CD14-positive monocyte (primary cell): ENCODE measurements around the gene MYL12B. TPM values are rescaled to one million over a fixed set of nuclear protein-coding genes. Genes with fewer than 3 reads are reported as not detected.

Source experiments
- DNase-seq, 3 donors: peaks; one replicate each; pipeline ENCODE4 v3.0.0-alpha.2; 2011 to 2022
- H2AFZ ChIP-seq: 2 replicates; pipeline ENCODE4 v1.6.0; 2012; ENCODE audit warnings: mild to moderate bottlenecking, low read depth, low read length, inconsistent platforms; ENCODE audit not compliant: insufficient read depth, poor library complexity, severe bottlenecking
- H3K27ac ChIP-seq, 2 donors: 1 replicate in 1 of 2; 2 replicates in 1 of 2; pipeline ENCODE4 v1.5.1; 2012 to 2013; ENCODE audit warnings: low read length in 2 of 2, control low read depth in 1 of 2, inconsistent platforms in 1 of 2, low read depth in 1 of 2, mild to moderate bottlenecking in 1 of 2
- H3K27me3 ChIP-seq, 2 donors: one replicate each; pipeline versions ENCODE4 v1.6.0 to v1.6.1; 2011 to 2013; ENCODE audit warnings: low read length in 2 of 2; ENCODE audit not compliant: control insufficient read depth in 2 of 2, insufficient read depth in 2 of 2
- H3K36me3 ChIP-seq, 2 donors: replicated peaks in 1 of 2; 1 replicate in 1 of 2; 2 replicates in 1 of 2; pipeline versions ENCODE4 v1.5.1 to v1.6.1; 2012 to 2013; ENCODE audit warnings: low read length in 2 of 2, control low read depth in 1 of 2, inconsistent platforms in 1 of 2, mild to moderate bottlenecking in 1 of 2; ENCODE audit not compliant: insufficient read depth in 2 of 2, control insufficient read depth in 1 of 2
- H3K4me1 ChIP-seq, 2 donors: 1 replicate in 1 of 2; 2 replicates in 1 of 2; pipeline versions ENCODE4 v1.5.1 to v1.6.1; 2012 to 2013; ENCODE audit warnings: low read length in 2 of 2, control low read depth in 1 of 2, inconsistent platforms in 1 of 2, mild to moderate bottlenecking in 1 of 2, moderate library complexity in 1 of 2; ENCODE audit not compliant: insufficient read depth in 2 of 2, control insufficient read depth in 1 of 2
- H3K4me2 ChIP-seq: replicated peaks from 2 replicates; pipeline ENCODE3; 2012; ENCODE audit warnings: low read length, moderate library complexity, mild to moderate bottlenecking; ENCODE audit not compliant: poor library complexity, severe bottlenecking; ENCODE audit errors: extremely low read depth
- H3K4me3 ChIP-seq, 3 experiments: fragments of 200-600 bp in 1 of 3; sonication (generic) in 1 of 3; replicated peaks in 1 of 3; 1 replicate in 2 of 3; 2 replicates in 1 of 3; pipeline ENCODE4 v1.5.1; 2011 to 2013; ENCODE audit warnings: low read length in 3 of 3, mild to moderate bottlenecking in 3 of 3, control low read depth in 2 of 3, low read depth in 2 of 3, inconsistent platforms in 1 of 3, moderate library complexity in 1 of 3
- H3K79me2 ChIP-seq: 2 replicates; pipeline ENCODE4 v1.6.0; 2012; ENCODE audit warnings: mild to moderate bottlenecking, control low read depth, inconsistent platforms, low read length, moderate library complexity; ENCODE audit not compliant: insufficient read depth
- H3K9ac ChIP-seq: 2 replicates; pipeline ENCODE4 v1.6.0; 2017; ENCODE audit warnings: low read length, mild to moderate bottlenecking; ENCODE audit not compliant: insufficient read depth, poor library complexity, severe bottlenecking
- H3K9me3 ChIP-seq, 2 donors: replicated peaks in 1 of 2; 1 replicate in 1 of 2; 2 replicates in 1 of 2; pipeline versions ENCODE4 v1.5.1 to v1.6.1; 2012 to 2013; ENCODE audit warnings: low read length in 2 of 2, control low read depth in 1 of 2; ENCODE audit not compliant: control insufficient read depth in 1 of 2, insufficient read depth in 1 of 2
- H4K20me1 ChIP-seq: 2 replicates; pipeline ENCODE4 v1.6.0; 2012; ENCODE audit warnings: mild to moderate bottlenecking, low read length, control low read depth, moderate library complexity; ENCODE audit not compliant: insufficient read depth
- H3K27ac Mint-ChIP-seq, 7 donors: one replicate each; pipeline ENCODE4 v1.8.0; 2020; ENCODE audit warnings: mild to moderate bottlenecking in 7 of 7, mixed read lengths in 7 of 7, moderate library complexity in 6 of 7, inconsistent platforms in 2 of 7
- H3K27me3 Mint-ChIP-seq, 3 donors: one replicate each; pipeline ENCODE4 v1.8.0; 2021 to 2022; ENCODE audit warnings: low read depth in 3 of 3, mild to moderate bottlenecking in 3 of 3, mixed read lengths in 3 of 3, moderate library complexity in 3 of 3, inconsistent platforms in 1 of 3
- H3K36me3 Mint-ChIP-seq, 2 donors: one replicate each; pipeline ENCODE4 v1.8.0; 2020; ENCODE audit warnings: mixed read lengths in 2 of 2, inconsistent platforms in 1 of 2, mild to moderate bottlenecking in 1 of 2
- H3K4me1 Mint-ChIP-seq: one replicate; pipeline ENCODE4 v1.8.0; 2020; ENCODE audit warnings: mild to moderate bottlenecking, mixed read lengths
- H3K4me3 Mint-ChIP-seq, 2 donors: one replicate each; pipeline ENCODE4 v1.8.0; 2020; ENCODE audit warnings: mild to moderate bottlenecking in 2 of 2, mixed read lengths in 2 of 2, moderate library complexity in 1 of 2
- H3K9me3 Mint-ChIP-seq, 7 donors: one replicate each; pipeline ENCODE4 v1.8.0; 2020 to 2022; ENCODE audit warnings: mixed read lengths in 7 of 7, mild to moderate bottlenecking in 6 of 7, moderate library complexity in 6 of 7, inconsistent platforms in 2 of 7
- WGBS: methylation state at CpG from one replicate; pipeline ENCODE4 v1.1.5; 2013; ENCODE audit warnings: missing lambda C conversion rate; ENCODE audit not compliant: insufficient coverage; 5-methylcytosine and 5-hydroxymethylcytosine counted together
- intact Hi-C, 2 donors: fragments of 100-400 bp; cut with micrococcal nuclease; formaldehyde crosslinking; loops; one replicate each; pipeline versions ENCODE4 v1.15.0 to v1.15.1; 2023
- polyA plus RNA-seq, 3 donors: library from polyadenylated mRNA; depleted of rRNA in 1 of 3; unstranded in 2 of 3; stranded (reverse) in 1 of 3; fragments of 300-500 nt in 2 of 3; fragments of >200 nt in 1 of 3; fragmentation: Illumina TruSeq in 2 of 3; gene quantifications; 1 replicate in 2 of 3; 2 replicates in 1 of 3; pipeline ENCODE4 v1.2.3, GENCODE V29; 2012 to 2021
- TF ChIP-seq, protein P1 (sequence below): fragments of 200-600 bp; IDR thresholded peaks from one replicate; pipeline ENCODE4 v1.8.0; 2022; ENCODE audit warnings: antibody characterized with exemption, mild to moderate bottlenecking

Gene MYL12B
- polyA plus RNA-seq, 3 donors = 295 to 814 (median 727) TPM

DNA sequence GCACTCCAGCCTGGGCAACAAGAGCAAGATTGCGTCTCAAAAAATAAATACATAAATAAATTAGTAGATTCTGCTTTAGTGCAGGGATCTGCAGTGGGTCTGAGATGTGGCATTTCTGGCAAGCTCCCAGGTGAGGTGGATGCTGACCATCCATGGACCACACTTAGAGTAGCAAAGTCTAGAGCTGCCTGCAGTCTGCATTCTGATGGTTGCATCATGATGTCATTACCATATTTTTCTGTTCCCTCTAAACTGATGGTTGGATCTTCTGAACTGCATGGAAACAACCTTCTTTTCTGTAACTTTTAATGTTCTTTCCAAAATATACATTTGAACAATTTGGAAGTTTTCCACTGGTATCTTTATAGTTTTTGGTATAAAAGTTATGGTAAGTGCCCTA, 42.9 kb downstream of the MYL12B start:
- Histone ChIP-seq H3K4me1 (no peaks in the 10 kb centered on the region), H2AFZ (no peak overlapping the region), H3K4me2 (no peak overlapping the region), H3K9ac (no peak overlapping the region), H3K36me3 (no peaks in the 10 kb centered on the region), H3K4me3 (no peak overlapping the region), H3K79me2 (no peaks in the 10 kb centered on the region), H4K20me1 (no peaks in the 10 kb centered on the region), H3K9me3 (no peaks in the 10 kb centered on the region), H3K27ac (no peak overlapping the region), H3K27me3 (no peaks in the 10 kb centered on the region)
- H3K36me3 Mint-ChIP-seq = no peaks in the 10 kb centered on the region
- TF ChIP-seq, protein P1, sequence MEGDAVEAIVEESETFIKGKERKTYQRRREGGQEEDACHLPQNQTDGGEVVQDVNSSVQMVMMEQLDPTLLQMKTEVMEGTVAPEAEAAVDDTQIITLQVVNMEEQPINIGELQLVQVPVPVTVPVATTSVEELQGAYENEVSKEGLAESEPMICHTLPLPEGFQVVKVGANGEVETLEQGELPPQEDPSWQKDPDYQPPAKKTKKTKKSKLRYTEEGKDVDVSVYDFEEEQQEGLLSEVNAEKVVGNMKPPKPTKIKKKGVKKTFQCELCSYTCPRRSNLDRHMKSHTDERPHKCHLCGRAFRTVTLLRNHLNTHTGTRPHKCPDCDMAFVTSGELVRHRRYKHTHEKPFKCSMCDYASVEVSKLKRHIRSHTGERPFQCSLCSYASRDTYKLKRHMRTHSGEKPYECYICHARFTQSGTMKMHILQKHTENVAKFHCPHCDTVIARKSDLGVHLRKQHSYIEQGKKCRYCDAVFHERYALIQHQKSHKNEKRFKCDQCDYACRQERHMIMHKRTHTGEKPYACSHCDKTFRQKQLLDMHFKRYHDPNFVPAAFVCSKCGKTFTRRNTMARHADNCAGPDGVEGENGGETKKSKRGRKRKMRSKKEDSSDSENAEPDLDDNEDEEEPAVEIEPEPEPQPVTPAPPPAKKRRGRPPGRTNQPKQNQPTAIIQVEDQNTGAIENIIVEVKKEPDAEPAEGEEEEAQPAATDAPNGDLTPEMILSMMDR = no peak
- H3K4me3 Mint-ChIP-seq = no peak overlapping the region
- H3K27ac Mint-ChIP-seq = no peak overlapping the region
- H3K9me3 Mint-ChIP-seq = peaks cover 0 to 6% (median 2%) of the 10 kb centered on the region in 7 donors
- intact Hi-C loops = no loop called here
- H3K4me1 Mint-ChIP-seq = no peaks in the 10 kb centered on the region
- no peak for DNase-seq
- peaks cover 5 to 21% (median 7%) of the 10 kb centered on the region in 3 donors for H3K27me3 Mint-ChIP-seq
- no CpG with 5 or more reads among the region's 1 CpG for whole genome bisulfite sequencing

DNA sequence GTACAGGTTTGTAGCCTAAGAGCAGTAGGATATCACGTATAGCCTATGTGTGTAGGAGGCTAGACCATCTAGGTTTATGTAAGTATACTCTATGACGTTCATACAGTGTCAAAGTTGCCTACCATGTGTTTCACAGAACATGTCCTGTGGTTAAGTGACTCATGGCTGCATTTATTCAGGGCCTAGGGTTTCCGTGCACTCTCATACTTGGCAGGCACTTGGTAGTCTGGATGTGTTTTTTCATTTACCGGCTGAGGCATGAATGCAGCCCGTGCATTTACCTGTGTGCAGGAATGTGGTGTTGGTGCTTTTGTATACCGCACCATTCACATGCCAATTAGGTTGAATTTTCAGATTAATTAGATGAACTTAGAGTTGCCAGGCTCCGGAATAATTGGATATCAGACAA, 43.4 kb downstream of the MYL12B start:
- Mint-ChIP-seq H3K4me1 (no peaks in the 10 kb centered on the region), H3K4me3 (no peak overlapping the region), H3K27ac (no peak overlapping the region), H3K27me3 (peaks cover 4 to 18% (median 5%) of the 10 kb centered on the region in 3 donors), H3K9me3 (peaks cover 0 to 5% (median under 1%) of the 10 kb centered on the region in 7 donors), H3K36me3 (no peaks in the 10 kb centered on the region)
- Histone ChIP-seq H3K36me3 (no peaks in the 10 kb centered on the region), H2AFZ (no peak overlapping the region), H3K4me1 (no peaks in the 10 kb centered on the region), H3K9ac (no peak overlapping the region), H4K20me1 (no peaks in the 10 kb centered on the region), H3K27me3 (no peaks in the 10 kb centered on the region), H3K9me3 (no peaks in the 10 kb centered on the region), H3K27ac (no peak overlapping the region), H3K79me2 (no peaks in the 10 kb centered on the region), H3K4me2 (no peak overlapping the region), H3K4me3 (no peak overlapping the region)
- DNase-seq = peak in 1 of 3 donors; percentile 13
- TF ChIP-seq, protein P1 = no peak
- 89% methylated on average over 6 of the region's 7 CpGs for WGBS
- intact Hi-C loops = no loop called here
